ENCODE measurements around the gene SLC16A10. TPM values are rescaled to one million over a fixed set of nuclear protein-coding genes. Genes with fewer than 3 reads are reported as not detected.

SLC16A10 gene
- total and polyA plus RNA-seq, 2 experiments from 2014 or later, result 12.1 to 30.9 TPM

DNA sequence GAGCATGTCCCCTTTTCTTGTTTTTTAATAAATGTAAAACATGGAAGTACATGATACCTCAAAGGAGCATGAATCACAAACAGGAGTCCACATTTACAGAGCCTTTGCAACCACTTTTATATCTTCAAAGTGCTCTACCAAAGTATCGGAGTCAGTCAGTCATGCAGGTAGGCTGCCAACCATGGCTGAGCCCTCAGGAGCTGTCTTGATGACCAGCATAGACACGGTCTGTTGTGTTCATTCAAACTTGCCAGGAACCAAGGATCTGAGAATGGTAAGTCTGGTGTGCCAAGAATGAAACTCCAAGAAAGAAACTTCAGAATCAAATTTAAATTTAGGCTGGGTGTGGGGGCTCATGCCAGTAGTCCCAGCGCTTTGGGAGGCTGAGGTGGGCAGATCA is 111.5 kb downstream of the SLC16A10 start:
- H3K9me3 Mint-ChIP-seq, result no peaks in the 10 kb centered on the region

More for the DNA sequence above, 111.5 kb downstream of the SLC16A10 start:
- H3K79me2 ChIP-seq (replicated peaks; ENCODE audit: insufficient read depth), result no peaks in the 10 kb centered on the region
- no peak overlapping the region for H3K27ac Mint-ChIP-seq
- H3F3A ChIP-seq (replicated peaks; ENCODE audit: low read depth), result no peaks in the 10 kb centered on the region
- DNase-seq (ENCODE audit: low spot score) (no peak), ATAC-seq (no peak)
- no peak overlapping the region for H3K4me2 ChIP-seq
- no peaks in the 10 kb centered on the region for H4K20me1 ChIP-seq (replicated peaks; ENCODE audit: insufficient read depth)
- peaks cover 3% of the 10 kb centered on the region; the same call in 1 of the 3 replicates for H3K36me3 Mint-ChIP-seq (ENCODE audit: low read depth)
- H3K4me1 Mint-ChIP-seq, result peaks cover 3% of the 10 kb centered on the region; the same call in 2 of the 3 replicates
- H3K4me3 Mint-ChIP-seq, result no peak overlapping the region
- H3K27ac ChIP-seq (ENCODE audit: low read depth), result no peak overlapping the region
- no peak overlapping the region for H3K4me3 ChIP-seq
- H3K9me2 ChIP-seq (ENCODE audit: insufficient read depth), result no peaks in the 10 kb centered on the region
- H3K4me1 ChIP-seq (ENCODE audit: insufficient read depth), result no peaks in the 10 kb centered on the region
- H3K27me3 Mint-ChIP-seq (ENCODE audit: insufficient read depth, low read depth, poor library complexity), result peaks cover 2% of the 10 kb centered on the region
- H3K27me3 ChIP-seq (ENCODE audit: insufficient read depth), result no peaks in the 10 kb centered on the region
- H3K36me3 ChIP-seq (ENCODE audit: insufficient read depth), result no peaks in the 10 kb centered on the region
- H2AFZ ChIP-seq, result no peak overlapping the region
- TF ChIP-seq EZH2phosphoT487 (IDR thresholded peaks at IDR 0.05; ENCODE audit: unreplicated experiment) (no peak), NANOG (IDR thresholded peaks at IDR 0.05; ENCODE audit: borderline replicate concordance) (no peak), STAT1 (IDR thresholded peaks at IDR 0.05; ENCODE audit: unreplicated experiment) (no peak), CREB1 (CRISPR knock-in tag; IDR thresholded peaks at IDR 0.05; ENCODE audit: low read depth) (no peak), ZNF114 (CRISPR knock-in tag; IDR thresholded peaks at IDR 0.05) (no peak), ZNF331 (CRISPR knock-in tag; IDR thresholded peaks at IDR 0.05; ENCODE audit: low read depth) (no peak), EZH2 (IDR thresholded peaks at IDR 0.05; ENCODE audit: low read depth, unreplicated experiment) (no peak), POLR2AphosphoS5 (IDR thresholded peaks at IDR 0.05; ENCODE audit: low read depth) (no peak), JUNB (IDR thresholded peaks at IDR 0.05; ENCODE audit: unreplicated experiment) (no peak)
- TF ChIP-seq, protein P1, sequence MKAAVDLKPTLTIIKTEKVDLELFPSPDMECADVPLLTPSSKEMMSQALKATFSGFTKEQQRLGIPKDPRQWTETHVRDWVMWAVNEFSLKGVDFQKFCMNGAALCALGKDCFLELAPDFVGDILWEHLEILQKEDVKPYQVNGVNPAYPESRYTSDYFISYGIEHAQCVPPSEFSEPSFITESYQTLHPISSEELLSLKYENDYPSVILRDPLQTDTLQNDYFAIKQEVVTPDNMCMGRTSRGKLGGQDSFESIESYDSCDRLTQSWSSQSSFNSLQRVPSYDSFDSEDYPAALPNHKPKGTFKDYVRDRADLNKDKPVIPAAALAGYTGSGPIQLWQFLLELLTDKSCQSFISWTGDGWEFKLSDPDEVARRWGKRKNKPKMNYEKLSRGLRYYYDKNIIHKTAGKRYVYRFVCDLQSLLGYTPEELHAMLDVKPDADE (IDR thresholded peaks at IDR 0.05), result no peak
- TF ChIP-seq, protein P2, sequence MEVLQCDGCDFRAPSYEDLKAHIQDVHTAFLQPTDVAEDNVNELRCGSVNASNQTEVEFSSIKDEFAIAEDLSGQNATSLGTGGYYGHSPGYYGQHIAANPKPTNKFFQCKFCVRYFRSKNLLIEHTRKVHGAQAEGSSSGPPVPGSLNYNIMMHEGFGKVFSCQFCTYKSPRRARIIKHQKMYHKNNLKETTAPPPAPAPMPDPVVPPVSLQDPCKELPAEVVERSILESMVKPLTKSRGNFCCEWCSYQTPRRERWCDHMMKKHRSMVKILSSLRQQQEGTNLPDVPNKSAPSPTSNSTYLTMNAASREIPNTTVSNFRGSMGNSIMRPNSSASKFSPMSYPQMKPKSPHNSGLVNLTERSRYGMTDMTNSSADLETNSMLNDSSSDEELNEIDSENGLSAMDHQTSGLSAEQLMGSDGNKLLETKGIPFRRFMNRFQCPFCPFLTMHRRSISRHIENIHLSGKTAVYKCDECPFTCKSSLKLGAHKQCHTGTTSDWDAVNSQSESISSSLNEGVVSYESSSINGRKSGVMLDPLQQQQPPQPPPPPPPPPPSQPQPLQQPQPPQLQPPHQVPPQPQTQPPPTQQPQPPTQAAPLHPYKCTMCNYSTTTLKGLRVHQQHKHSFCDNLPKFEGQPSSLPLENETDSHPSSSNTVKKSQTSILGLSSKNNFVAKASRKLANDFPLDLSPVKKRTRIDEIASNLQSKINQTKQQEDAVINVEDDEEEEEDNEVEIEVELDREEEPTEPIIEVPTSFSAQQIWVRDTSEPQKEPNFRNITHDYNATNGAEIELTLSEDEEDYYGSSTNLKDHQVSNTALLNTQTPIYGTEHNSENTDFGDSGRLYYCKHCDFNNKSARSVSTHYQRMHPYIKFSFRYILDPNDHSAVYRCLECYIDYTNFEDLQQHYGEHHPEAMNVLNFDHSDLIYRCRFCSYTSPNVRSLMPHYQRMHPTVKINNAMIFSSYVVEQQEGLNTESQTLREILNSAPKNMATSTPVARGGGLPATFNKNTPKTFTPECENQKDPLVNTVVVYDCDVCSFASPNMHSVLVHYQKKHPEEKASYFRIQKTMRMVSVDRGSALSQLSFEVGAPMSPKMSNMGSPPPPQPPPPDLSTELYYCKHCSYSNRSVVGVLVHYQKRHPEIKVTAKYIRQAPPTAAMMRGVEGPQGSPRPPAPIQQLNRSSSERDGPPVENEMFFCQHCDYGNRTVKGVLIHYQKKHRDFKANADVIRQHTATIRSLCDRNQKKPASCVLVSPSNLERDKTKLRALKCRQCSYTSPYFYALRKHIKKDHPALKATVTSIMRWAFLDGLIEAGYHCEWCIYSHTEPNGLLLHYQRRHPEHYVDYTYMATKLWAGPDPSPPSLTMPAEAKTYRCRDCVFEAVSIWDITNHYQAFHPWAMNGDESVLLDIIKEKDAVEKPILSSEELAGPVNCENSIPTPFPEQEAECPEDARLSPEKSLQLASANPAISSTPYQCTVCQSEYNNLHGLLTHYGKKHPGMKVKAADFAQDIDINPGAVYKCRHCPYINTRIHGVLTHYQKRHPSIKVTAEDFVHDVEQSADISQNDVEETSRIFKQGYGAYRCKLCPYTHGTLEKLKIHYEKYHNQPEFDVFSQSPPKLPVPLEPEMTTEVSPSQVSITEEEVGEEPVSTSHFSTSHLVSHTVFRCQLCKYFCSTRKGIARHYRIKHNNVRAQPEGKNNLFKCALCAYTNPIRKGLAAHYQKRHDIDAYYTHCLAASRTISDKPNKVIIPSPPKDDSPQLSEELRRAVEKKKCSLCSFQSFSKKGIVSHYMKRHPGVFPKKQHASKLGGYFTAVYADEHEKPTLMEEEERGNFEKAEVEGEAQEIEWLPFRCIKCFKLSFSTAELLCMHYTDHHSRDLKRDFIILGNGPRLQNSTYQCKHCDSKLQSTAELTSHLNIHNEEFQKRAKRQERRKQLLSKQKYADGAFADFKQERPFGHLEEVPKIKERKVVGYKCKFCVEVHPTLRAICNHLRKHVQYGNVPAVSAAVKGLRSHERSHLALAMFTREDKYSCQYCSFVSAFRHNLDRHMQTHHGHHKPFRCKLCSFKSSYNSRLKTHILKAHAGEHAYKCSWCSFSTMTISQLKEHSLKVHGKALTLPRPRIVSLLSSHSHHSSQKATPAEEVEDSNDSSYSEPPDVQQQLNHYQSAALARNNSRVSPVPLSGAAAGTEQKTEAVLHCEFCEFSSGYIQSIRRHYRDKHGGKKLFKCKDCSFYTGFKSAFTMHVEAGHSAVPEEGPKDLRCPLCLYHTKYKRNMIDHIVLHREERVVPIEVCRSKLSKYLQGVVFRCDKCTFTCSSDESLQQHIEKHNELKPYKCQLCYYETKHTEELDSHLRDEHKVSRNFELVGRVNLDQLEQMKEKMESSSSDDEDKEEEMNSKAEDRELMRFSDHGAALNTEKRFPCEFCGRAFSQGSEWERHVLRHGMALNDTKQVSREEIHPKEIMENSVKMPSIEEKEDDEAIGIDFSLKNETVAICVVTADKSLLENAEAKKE (CRISPR knock-in tag; IDR thresholded peaks at IDR 0.05), result no peak
- TF ChIP-seq, protein P3, sequence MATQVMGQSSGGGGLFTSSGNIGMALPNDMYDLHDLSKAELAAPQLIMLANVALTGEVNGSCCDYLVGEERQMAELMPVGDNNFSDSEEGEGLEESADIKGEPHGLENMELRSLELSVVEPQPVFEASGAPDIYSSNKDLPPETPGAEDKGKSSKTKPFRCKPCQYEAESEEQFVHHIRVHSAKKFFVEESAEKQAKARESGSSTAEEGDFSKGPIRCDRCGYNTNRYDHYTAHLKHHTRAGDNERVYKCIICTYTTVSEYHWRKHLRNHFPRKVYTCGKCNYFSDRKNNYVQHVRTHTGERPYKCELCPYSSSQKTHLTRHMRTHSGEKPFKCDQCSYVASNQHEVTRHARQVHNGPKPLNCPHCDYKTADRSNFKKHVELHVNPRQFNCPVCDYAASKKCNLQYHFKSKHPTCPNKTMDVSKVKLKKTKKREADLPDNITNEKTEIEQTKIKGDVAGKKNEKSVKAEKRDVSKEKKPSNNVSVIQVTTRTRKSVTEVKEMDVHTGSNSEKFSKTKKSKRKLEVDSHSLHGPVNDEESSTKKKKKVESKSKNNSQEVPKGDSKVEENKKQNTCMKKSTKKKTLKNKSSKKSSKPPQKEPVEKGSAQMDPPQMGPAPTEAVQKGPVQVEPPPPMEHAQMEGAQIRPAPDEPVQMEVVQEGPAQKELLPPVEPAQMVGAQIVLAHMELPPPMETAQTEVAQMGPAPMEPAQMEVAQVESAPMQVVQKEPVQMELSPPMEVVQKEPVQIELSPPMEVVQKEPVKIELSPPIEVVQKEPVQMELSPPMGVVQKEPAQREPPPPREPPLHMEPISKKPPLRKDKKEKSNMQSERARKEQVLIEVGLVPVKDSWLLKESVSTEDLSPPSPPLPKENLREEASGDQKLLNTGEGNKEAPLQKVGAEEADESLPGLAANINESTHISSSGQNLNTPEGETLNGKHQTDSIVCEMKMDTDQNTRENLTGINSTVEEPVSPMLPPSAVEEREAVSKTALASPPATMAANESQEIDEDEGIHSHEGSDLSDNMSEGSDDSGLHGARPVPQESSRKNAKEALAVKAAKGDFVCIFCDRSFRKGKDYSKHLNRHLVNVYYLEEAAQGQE (IDR thresholded peaks at IDR 0.05; ENCODE audit: unreplicated experiment), result no peak
- TF ChIP-seq, protein P4, sequence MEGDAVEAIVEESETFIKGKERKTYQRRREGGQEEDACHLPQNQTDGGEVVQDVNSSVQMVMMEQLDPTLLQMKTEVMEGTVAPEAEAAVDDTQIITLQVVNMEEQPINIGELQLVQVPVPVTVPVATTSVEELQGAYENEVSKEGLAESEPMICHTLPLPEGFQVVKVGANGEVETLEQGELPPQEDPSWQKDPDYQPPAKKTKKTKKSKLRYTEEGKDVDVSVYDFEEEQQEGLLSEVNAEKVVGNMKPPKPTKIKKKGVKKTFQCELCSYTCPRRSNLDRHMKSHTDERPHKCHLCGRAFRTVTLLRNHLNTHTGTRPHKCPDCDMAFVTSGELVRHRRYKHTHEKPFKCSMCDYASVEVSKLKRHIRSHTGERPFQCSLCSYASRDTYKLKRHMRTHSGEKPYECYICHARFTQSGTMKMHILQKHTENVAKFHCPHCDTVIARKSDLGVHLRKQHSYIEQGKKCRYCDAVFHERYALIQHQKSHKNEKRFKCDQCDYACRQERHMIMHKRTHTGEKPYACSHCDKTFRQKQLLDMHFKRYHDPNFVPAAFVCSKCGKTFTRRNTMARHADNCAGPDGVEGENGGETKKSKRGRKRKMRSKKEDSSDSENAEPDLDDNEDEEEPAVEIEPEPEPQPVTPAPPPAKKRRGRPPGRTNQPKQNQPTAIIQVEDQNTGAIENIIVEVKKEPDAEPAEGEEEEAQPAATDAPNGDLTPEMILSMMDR (conservative IDR thresholded peaks at IDR 0.05; ENCODE audit: low read depth in 2 of 2), result no peak

Measured in GM23338 (cell line).